ENCODE measurements around the gene OGG1. TPM values are rescaled to one million over a fixed set of nuclear protein-coding genes. Genes with fewer than 3 reads are reported as not detected.

Gene OGG1
- total and polyA plus RNA-seq, 9 of the 15 experiments (the other 6 are each of a cell fraction or from before 2014, with no cell fraction given), result 6.6 to 33.0 (median 24.4) TPM

DNA sequence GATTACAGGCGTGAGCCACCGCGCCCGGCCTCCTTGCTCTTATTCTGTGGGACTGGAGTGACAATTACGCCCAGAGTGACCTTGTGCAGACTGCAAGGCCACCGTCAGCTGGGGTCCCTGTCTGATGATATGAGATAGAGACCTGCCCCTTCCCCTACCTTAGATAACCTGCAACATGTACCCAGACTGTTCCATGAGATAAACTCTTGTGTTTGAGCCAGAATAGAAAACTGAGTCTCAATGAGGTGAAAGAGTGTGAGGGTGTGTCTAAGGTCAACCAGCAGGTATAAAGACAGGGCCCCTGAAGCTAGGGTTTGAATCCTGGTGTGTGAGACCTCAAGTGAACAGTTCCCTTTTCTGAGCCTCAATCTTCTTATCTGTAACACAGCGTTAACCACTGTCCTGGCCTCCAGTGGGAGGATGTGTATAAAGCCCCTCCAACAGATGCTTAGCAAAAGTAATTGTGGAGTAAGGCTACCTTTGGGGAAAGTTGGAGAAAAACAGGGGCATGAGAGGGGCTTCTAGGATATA is 36.5 kb downstream of the OGG1 start (continued):
- TF ChIP-seq, protein P1, sequence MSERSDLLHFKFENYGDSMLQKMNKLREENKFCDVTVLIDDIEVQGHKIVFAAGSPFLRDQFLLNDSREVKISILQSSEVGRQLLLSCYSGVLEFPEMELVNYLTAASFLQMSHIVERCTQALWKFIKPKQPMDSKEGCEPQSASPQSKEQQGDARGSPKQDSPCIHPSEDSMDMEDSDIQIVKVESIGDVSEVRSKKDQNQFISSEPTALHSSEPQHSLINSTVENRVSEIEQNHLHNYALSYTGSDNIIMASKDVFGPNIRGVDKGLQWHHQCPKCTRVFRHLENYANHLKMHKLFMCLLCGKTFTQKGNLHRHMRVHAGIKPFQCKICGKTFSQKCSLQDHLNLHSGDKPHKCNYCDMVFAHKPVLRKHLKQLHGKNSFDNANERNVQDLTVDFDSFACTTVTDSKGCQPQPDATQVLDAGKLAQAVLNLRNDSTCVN (CRISPR knock-in tag; IDR thresholded peaks at IDR 0.05), result no peak
- TF ChIP-seq, protein P2, sequence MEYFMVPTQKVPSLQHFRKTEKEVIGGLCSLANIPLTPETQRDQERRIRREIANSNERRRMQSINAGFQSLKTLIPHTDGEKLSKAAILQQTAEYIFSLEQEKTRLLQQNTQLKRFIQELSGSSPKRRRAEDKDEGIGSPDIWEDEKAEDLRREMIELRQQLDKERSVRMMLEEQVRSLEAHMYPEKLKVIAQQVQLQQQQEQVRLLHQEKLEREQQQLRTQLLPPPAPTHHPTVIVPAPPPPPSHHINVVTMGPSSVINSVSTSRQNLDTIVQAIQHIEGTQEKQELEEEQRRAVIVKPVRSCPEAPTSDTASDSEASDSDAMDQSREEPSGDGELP (CRISPR knock-in tag; IDR thresholded peaks at IDR 0.05; ENCODE audit: borderline replicate concordance), result peak; percentile 86
- TF ChIP-seq KLF16 (IDR thresholded peaks at IDR 0.05) (peak; percentile 60; the same call in 1 of the 2 replicates), POLR2AphosphoS5 (IDR thresholded peaks at IDR 0.05; ENCODE audit: control insufficient read depth, insufficient read depth, low read depth, low read length) (peak; percentile 81), HOXB6 (CRISPR knock-in tag; IDR thresholded peaks at IDR 0.05; ENCODE audit: borderline replicate concordance) (no peak), NFXL1 (CRISPR knock-in tag; IDR thresholded peaks at IDR 0.05) (no peak), HNRNPLL (IDR thresholded peaks at IDR 0.05; ENCODE audit: low read depth, low read length, poor library complexity, severe bottlenecking) (peak; percentile 30), HEY1 (CRISPR knock-in tag; IDR thresholded peaks at IDR 0.05; ENCODE audit: borderline replicate concordance) (peak; percentile 68; the same call in 1 of the 2 replicates), TEAD4 (IDR thresholded peaks at IDR 0.05; ENCODE audit: low read length) (peak; percentile 85), TEAD4 (CRISPR knock-in tag; IDR thresholded peaks at IDR 0.05; ENCODE audit: borderline replicate concordance) (no peak), SMARCE1 (IDR thresholded peaks at IDR 0.05) (peak; percentile 28; the same call in 1 of the 2 replicates), ZNF76 (CRISPR knock-in tag; IDR thresholded peaks at IDR 0.05; ENCODE audit: borderline replicate concordance) (peak; percentile 9; the same call in 1 of the 2 replicates)
- TF ChIP-seq, protein P3, sequence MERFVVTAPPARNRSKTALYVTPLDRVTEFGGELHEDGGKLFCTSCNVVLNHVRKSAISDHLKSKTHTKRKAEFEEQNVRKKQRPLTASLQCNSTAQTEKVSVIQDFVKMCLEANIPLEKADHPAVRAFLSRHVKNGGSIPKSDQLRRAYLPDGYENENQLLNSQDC (CRISPR knock-in tag; IDR thresholded peaks at IDR 0.05), result 0 out of 2 replicates have a peak, but pooled peaks have one; percentile 10
- TF ChIP-seq, protein P4, sequence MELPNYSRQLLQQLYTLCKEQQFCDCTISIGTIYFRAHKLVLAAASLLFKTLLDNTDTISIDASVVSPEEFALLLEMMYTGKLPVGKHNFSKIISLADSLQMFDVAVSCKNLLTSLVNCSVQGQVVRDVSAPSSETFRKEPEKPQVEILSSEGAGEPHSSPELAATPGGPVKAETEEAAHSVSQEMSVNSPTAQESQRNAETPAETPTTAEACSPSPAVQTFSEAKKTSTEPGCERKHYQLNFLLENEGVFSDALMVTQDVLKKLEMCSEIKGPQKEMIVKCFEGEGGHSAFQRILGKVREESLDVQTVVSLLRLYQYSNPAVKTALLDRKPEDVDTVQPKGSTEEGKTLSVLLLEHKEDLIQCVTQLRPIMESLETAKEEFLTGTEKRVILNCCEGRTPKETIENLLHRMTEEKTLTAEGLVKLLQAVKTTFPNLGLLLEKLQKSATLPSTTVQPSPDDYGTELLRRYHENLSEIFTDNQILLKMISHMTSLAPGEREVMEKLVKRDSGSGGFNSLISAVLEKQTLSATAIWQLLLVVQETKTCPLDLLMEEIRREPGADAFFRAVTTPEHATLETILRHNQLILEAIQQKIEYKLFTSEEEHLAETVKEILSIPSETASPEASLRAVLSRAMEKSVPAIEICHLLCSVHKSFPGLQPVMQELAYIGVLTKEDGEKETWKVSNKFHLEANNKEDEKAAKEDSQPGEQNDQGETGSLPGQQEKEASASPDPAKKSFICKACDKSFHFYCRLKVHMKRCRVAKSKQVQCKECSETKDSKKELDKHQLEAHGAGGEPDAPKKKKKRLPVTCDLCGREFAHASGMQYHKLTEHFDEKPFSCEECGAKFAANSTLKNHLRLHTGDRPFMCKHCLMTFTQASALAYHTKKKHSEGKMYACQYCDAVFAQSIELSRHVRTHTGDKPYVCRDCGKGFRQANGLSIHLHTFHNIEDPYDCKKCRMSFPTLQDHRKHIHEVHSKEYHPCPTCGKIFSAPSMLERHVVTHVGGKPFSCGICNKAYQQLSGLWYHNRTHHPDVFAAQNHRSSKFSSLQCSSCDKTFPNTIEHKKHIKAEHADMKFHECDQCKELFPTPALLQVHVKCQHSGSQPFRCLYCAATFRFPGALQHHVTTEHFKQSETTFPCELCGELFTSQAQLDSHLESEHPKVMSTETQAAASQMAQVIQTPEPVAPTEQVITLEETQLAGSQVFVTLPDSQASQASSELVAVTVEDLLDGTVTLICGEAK (IDR thresholded peaks at IDR 0.05), result 0 out of 2 replicates have a peak, but pooled peaks have one; percentile 10
- TF ChIP-seq, protein P4 (CRISPR knock-in tag; IDR thresholded peaks at IDR 0.05), result no peak
- TF ChIP-seq, protein P5, sequence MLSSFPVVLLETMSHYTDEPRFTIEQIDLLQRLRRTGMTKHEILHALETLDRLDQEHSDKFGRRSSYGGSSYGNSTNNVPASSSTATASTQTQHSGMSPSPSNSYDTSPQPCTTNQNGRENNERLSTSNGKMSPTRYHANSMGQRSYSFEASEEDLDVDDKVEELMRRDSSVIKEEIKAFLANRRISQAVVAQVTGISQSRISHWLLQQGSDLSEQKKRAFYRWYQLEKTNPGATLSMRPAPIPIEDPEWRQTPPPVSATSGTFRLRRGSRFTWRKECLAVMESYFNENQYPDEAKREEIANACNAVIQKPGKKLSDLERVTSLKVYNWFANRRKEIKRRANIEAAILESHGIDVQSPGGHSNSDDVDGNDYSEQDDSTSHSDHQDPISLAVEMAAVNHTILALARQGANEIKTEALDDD (IDR thresholded peaks at IDR 0.05), result peak; percentile 62; the same call in 1 of the 2 replicates
